PC-3 (cell line): ENCODE results near the gene ZNF385B. TPM values are rescaled to one million over a fixed set of nuclear protein-coding genes. Genes with fewer than 3 reads are reported as not detected.

Source experiments
- ATAC-seq: fragments of 200-7000 bp; cut with Tn5 transposase; 2 replicates; pipeline ENCODE4 v1.9.1; 2020; ENCODE audit warnings: mild to moderate bottlenecking, moderate library complexity
- BruUV-seq: library from RNA; stranded (reverse); fragments of 400-500 nt; replicated peaks from 2 replicates; lab custom pipeline; 2021; lab: Mats Ljungman, UMichigan
- CTCF ChIA-PET: fragments of 300-600 bp; sonication (Branson Sonifier 250); formaldehyde crosslinking; loops from one replicate; lab custom pipeline; 2022; ENCODE audit warnings: antibody characterized with exemption; lab: Charles Lee
- POLR2A ChIA-PET: fragments of 300-600 bp; sonication (Branson Sonifier 250); formaldehyde crosslinking; loops from one replicate; lab custom pipeline; 2022; ENCODE audit warnings: antibody characterized with exemption; ENCODE audit not compliant: unreplicated experiment; lab: Charles Lee
- DNase-seq: peaks from one replicate; pipeline ENCODE4 v3.0.0-alpha.2; 2015
- H2AFZ ChIP-seq: fragments of 300-600 bp; sonication (generic); 2 replicates; pipeline ENCODE4 v1.6.0; 2016; ENCODE audit warnings: antibody characterized with exemption, low read length
- H3F3A ChIP-seq: fragments of 300-600 bp; sonication (generic); one replicate; pipeline ENCODE4 v1.6.0; 2017; ENCODE audit warnings: antibody characterized with exemption, low read length, control low read depth, mild to moderate bottlenecking; ENCODE audit not compliant: unreplicated experiment
- H3K27ac ChIP-seq: fragments of 300-600 bp; sonication (generic); 2 replicates; pipeline ENCODE4 v1.5.1; 2016; ENCODE audit warnings: mild to moderate bottlenecking, low read length
- H3K27me3 ChIP-seq: fragments of 300-600 bp; sonication (generic); 2 replicates; pipeline ENCODE4 v1.6.1; 2016; ENCODE audit warnings: low read length, mixed read lengths
- H3K36me3 ChIP-seq: fragments of 300-600 bp; sonication (generic); 2 replicates; pipeline ENCODE4 v1.6.1; 2016; ENCODE audit warnings: low read depth, mixed run types, low read length, mixed read lengths
- H3K4me1 ChIP-seq: fragments of 300-600 bp; sonication (generic); 2 replicates; pipeline ENCODE4 v1.5.1; 2016; ENCODE audit warnings: low read length; ENCODE audit not compliant: insufficient read depth
- H3K4me2 ChIP-seq: fragments of 300-600 bp; sonication (generic); 2 replicates; pipeline ENCODE4 v1.6.0; 2016; ENCODE audit warnings: low read length
- H3K4me3 ChIP-seq: fragments of 300-600 bp; sonication (generic); 2 replicates; pipeline ENCODE4 v1.5.1; 2016; ENCODE audit warnings: mild to moderate bottlenecking, low read length, mixed read lengths
- H3K79me2 ChIP-seq: fragments of 300-600 bp; sonication (generic); 2 replicates; pipeline ENCODE4 v1.6.1; 2017; ENCODE audit warnings: low read length, mixed read lengths
- H3K9ac ChIP-seq: fragments of 300-600 bp; sonication (generic); 2 replicates; pipeline ENCODE4 v1.6.0; 2016; ENCODE audit warnings: mild to moderate bottlenecking, low read length
- H3K9me2 ChIP-seq: fragments of 300-600 bp; sonication (generic); replicated peaks from 2 replicates; pipeline ENCODE4 v1.6.1; 2016; ENCODE audit warnings: mixed run types, low read length, mixed read lengths
- H3K9me3 ChIP-seq: fragments of 300-600 bp; sonication (generic); 2 replicates; pipeline ENCODE4 v1.6.1; 2016; ENCODE audit warnings: low read length, mixed read lengths
- H4K20me1 ChIP-seq: fragments of 300-600 bp; sonication (generic); 2 replicates; pipeline ENCODE4 v1.6.1; 2016; ENCODE audit warnings: low read length, mixed read lengths
- EZH2 ChIP-seq: fragments of 300-600 bp; sonication (generic); IDR thresholded peaks from one replicate; pipeline ENCODE4 v1.6.1; 2017; ENCODE audit warnings: antibody characterized with exemption, mild to moderate bottlenecking, low read length; ENCODE audit not compliant: unreplicated experiment
- EZH2phosphoT487 ChIP-seq: fragments of 300-600 bp; sonication (generic); IDR thresholded peaks from 2 replicates; pipeline ENCODE4 v1.6.1; 2018; ENCODE audit warnings: mild to moderate bottlenecking, antibody characterized with exemption, low read length, borderline replicate concordance
- intact Hi-C: fragments of 100-400 bp; cut with micrococcal nuclease; formaldehyde crosslinking; loops from 2 replicates; pipeline ENCODE4 v1.9.0; 2023
- total RNA-seq: library from RNA; depleted of rRNA; stranded (reverse); fragments of >200 nt; gene quantifications from 2 replicates; pipeline ENCODE4 v1.2.3, GENCODE V29; 2014
- TF ChIP-seq, protein P1 (sequence below): fragments of 300-600 bp; sonication (generic); conservative IDR thresholded peaks from 2 replicates; pipeline ENCODE4 v1.5.1; 2017; ENCODE audit warnings: antibody characterized with exemption, low read depth, mild to moderate bottlenecking, low read length

The ZNF385B gene
- total RNA-seq, 1 experiment from 2014 or later, result 2.4 TPM

DNA sequence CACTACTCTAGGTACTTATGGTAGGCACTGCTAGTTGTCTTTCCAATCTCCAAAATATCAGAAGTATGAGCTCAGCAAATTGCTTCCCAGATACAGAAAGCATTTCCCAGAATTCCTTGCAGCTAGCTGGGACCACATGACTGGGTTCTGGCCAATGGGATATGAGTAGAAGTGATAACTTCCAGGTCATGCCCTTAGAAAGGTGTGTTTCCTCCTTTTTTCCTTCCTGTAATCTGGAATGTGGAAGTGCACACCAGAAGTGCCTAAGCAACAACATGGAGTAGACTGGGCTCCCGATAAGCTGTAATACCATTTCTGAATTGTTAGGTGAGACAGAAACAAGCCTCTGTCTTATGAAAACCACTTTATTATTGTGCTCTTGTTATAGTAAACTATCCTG, 279.8 kb downstream of the ZNF385B start:
- H3K27me3 ChIP-seq, result no peaks in the 10 kb centered on the region
- no peak overlapping the region for H2AFZ ChIP-seq
- H3K9me3 ChIP-seq, result no peaks in the 10 kb centered on the region
- ChIA-PET CTCF (no interaction called here), POLR2A (no interaction called here)
- no peak overlapping the region for H3K27ac ChIP-seq
- no peaks in the 10 kb centered on the region for H3K9me2 ChIP-seq
- no peak overlapping the region for H3K4me2 ChIP-seq
- no peak overlapping the region for H3K4me3 ChIP-seq
- DNase-seq (no peak), ATAC-seq (no peak)
- H3K4me1 ChIP-seq, result 0 out of 2 replicates have a peak, but pooled peaks cover 6% of the 10 kb centered on the region
- TF ChIP-seq EZH2phosphoT487 (no peak), EZH2 (no peak)
- TF ChIP-seq, protein P1, sequence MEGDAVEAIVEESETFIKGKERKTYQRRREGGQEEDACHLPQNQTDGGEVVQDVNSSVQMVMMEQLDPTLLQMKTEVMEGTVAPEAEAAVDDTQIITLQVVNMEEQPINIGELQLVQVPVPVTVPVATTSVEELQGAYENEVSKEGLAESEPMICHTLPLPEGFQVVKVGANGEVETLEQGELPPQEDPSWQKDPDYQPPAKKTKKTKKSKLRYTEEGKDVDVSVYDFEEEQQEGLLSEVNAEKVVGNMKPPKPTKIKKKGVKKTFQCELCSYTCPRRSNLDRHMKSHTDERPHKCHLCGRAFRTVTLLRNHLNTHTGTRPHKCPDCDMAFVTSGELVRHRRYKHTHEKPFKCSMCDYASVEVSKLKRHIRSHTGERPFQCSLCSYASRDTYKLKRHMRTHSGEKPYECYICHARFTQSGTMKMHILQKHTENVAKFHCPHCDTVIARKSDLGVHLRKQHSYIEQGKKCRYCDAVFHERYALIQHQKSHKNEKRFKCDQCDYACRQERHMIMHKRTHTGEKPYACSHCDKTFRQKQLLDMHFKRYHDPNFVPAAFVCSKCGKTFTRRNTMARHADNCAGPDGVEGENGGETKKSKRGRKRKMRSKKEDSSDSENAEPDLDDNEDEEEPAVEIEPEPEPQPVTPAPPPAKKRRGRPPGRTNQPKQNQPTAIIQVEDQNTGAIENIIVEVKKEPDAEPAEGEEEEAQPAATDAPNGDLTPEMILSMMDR, result no peak
- H3K79me2 ChIP-seq, result no peaks in the 10 kb centered on the region
- no TSS peak for BruUV-seq
- intact Hi-C loops, result no loop called here
- H4K20me1 ChIP-seq, result no peaks in the 10 kb centered on the region
- H3K9ac ChIP-seq, result no peak overlapping the region
- no peaks in the 10 kb centered on the region for H3K36me3 ChIP-seq
- H3F3A ChIP-seq, result no peaks in the 10 kb centered on the region

DNA sequence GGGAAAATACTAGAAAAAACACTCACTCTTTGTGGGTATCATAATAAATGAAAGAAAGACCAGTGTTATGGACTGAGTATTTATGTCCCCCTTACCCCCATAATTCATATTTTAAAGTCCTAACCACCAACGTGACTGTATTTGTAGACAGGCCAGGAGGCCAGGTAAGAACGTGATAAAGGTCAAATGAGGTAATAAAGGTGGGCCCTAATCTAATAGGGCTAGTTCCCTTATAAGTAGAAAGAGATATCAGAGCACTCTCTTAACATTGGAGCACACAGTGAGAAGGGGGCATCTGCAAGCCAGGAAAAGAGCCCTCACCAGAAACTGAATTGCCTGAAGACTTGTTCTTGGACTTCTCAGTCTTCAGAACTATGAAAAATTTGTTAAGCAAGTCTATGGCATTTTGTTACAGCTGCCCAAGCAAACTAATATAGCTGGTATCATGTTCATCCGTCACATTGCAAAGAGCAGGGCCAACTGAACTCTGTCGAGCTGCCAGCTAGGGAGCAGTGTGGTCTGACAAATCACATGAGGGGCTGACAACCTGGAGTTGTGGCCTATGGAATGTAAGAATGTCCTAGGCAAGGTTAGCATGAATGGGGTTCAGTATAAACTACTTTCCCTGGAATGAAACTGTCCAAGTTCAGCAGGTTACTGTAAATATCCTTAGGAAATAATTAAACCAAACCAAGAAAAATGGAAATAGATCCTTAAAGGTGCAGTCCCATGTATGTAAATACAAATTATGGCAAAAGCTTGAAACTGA, 280.9 kb downstream of the ZNF385B start:
- Histone ChIP-seq H3K9me3 (no peaks in the 10 kb centered on the region), H2AFZ (no peak overlapping the region), H3K27me3 (no peaks in the 10 kb centered on the region), H3F3A (no peaks in the 10 kb centered on the region), H3K27ac (no peak overlapping the region), H4K20me1 (no peaks in the 10 kb centered on the region), H3K36me3 (no peaks in the 10 kb centered on the region), H3K4me2 (no peak overlapping the region), H3K79me2 (no peaks in the 10 kb centered on the region), H3K4me3 (no peak overlapping the region), H3K9ac (no peak overlapping the region), H3K4me1 (0 out of 2 replicates have a peak, but pooled peaks cover 6% of the 10 kb centered on the region), H3K9me2 (no peaks in the 10 kb centered on the region)
- TF ChIP-seq EZH2 (no peak), EZH2phosphoT487 (no peak)
- TF ChIP-seq, protein P1, result no peak
- intact Hi-C loops, result no loop called here
- ChIA-PET POLR2A (no interaction called here), CTCF (no interaction called here)
- DNase-seq (no peak), ATAC-seq (no peak)
- BruUV-seq, result no TSS peak

DNA sequence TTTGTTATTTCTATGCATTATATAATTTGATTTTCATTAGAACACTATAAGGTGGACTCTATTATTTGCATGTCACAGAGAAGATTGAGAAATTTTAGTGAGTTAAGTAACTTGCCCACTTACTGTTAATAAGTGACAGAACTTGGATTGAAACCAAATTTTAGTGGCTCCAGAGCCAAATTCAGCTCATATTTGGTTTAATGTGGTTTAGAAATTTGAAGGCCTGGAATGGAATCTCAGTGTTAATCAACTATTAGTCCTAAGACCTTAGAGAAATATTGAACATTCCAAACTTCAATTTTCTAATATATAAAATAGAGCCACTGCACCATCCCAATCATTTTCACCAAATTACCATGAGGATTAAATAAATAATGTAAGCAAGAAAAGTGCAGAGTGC, 281.6 kb downstream of the ZNF385B start:
- CTCF ChIA-PET, result no interaction called here
- H3K36me3 ChIP-seq, result no peaks in the 10 kb centered on the region
- TF ChIP-seq EZH2phosphoT487 (no peak), EZH2 (no peak)
- TF ChIP-seq, protein P1, result no peak
- H3K79me2 ChIP-seq, result no peaks in the 10 kb centered on the region
- no peak overlapping the region for H3K4me2 ChIP-seq
- no peak overlapping the region for H3K27ac ChIP-seq
- H3K4me3 ChIP-seq, result no peak overlapping the region
- DNase-seq (no peak), ATAC-seq (no peak)
- BruUV-seq, result no TSS peak
- POLR2A ChIA-PET, result no interaction called here
- peaks cover 11% of the 10 kb centered on the region for H3K4me1 ChIP-seq
- no peaks in the 10 kb centered on the region for H3K9me3 ChIP-seq
- no peaks in the 10 kb centered on the region for H3K27me3 ChIP-seq
- intact Hi-C loops, result loop anchor here (10.0 kb wide), 1 partner anchor 95 kb away; no protein-coding TSS in a partner anchor
- H2AFZ ChIP-seq, result no peak overlapping the region
- no peaks in the 10 kb centered on the region for H4K20me1 ChIP-seq
- no peaks in the 10 kb centered on the region for H3K9me2 ChIP-seq
- no peak overlapping the region for H3K9ac ChIP-seq
- H3F3A ChIP-seq, result no peaks in the 10 kb centered on the region
